Measurements from ENCODE around the gene IRF8.
"Not testable (repeated sequence)": the region's sequence is repeated elsewhere in the genome, so short reads cannot be mapped to it uniquely, and the experiment has no call there.

The IRF8 gene

DNA sequence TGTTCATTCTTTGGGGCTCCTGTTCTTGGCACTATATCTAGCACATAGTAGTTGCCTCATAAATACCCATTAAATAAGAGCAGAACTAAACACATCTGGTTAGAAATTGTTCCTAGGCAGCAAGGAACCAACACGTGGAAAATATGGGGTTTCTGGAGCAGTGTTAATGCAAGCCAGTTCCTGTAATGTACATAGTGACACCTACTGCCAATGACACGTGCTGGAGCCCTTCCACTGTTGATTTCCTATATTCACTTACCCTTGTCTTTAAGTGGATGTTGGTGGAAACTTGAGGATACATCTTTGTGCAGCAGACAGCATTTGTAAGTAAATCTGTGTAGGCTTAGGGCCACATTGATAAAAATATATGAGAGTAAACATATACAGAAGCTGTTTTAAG lies 1.6 kb upstream of the IRF8 start:
- no peak for DNase-seq

DNA sequence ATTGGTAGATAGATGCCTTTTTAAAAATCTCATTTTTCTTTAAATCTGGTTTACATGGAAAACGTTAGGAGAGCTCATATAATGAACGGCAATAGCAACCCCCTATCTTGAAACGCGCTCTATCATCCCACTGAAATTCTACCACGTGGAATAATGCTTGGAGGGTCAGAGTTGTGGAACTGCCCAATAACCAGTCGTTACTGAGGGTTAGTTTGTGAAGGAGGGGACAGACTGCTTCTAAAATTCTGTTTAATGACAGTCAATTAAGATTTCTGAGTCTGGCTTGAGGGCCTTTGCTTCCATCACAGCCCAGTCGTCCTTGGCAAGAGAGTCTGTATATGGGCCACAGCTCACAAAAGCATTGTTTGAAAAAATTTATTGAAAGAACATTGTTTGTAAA lies 482 bp downstream of the IRF8 start:
- DNase-seq = no peak

DNA sequence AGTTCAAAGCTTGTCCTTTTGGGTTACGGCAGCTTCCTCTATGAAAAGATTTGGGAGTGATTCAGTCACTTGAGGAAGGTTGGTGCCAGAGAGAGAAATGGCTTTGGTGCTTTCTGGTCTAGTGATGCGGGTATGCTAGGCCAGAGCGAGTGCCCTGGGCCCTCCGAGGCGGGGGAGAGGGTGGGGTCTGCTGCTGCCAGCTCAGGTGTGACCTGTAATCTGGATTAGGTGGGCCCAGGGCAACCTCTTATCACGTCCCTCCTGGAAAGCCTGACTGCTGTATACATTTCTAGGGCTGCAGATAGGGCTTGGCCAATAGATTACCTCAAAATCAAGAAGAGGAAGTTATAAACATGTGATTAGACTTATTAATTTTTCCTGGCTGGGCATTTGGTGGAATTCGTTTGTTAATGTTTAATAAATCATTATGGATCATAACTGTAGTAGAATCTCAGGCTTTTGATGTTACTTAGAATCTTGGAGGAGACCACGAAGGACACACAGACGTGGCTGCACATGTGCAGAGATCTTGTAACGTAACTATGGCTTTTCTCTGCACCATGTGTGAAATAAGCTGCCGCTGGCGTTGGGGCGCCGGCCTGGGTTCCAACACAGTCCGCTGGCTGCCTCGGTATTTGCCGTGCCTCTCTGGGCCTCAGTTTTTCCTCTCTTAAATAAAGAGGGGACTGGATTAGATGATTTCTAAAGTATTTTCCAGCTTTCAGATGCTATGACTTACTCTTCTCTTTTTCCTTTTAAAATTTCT lies 1.2 kb downstream of the IRF8 start:
- no peak for DNase-seq

DNA sequence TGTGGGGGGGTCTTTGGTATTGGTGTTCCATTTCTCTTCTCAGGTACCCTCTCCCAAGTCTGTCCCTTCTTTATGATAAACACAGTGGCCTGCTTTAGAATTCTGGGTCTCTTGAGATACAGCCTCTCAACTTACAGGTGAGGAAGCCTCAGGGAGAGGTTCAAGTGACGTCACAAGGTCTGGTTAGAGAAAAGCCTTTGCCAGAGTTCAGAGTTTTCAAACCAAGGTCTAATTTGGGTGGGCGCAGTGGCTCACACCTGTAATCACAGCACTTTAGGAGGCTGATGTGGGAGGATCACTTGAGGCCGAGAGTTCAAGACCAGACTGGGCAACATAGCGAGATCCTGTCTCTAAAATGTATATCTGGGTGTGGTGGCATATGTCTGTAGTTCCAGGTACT lies 2.1 kb downstream of the IRF8 start:
- DNase-seq = no peak

DNA sequence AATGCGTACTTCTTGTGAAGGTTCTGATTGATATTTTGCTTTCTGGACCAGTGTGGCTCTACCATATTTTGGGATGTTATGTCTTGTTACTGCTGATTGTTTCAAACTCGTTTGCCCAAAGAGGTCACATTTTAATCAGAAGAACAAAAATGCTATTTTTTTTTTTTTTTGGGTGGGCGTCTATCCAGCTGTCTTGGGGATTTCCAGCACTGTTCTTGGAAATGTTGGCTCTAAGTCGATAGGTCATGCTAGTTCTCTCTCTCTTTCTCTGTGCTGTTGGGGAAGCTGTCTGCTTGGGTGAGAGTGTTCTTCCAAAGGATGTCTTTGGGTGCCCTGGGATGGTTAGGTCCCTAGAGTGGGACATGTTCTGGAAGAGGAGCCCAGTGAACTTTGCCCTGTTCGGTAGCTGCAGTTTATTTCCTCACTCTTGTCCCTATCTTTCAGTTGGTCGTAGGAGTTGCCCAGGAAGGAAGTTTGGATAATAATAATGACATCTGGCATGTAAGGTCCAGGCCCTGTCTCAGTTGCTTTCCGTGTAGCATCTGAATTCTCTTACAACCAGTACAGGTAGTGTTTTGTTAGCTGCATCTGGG lies 2.9 kb downstream of the IRF8 start:
- no peak for DNase-seq

DNA sequence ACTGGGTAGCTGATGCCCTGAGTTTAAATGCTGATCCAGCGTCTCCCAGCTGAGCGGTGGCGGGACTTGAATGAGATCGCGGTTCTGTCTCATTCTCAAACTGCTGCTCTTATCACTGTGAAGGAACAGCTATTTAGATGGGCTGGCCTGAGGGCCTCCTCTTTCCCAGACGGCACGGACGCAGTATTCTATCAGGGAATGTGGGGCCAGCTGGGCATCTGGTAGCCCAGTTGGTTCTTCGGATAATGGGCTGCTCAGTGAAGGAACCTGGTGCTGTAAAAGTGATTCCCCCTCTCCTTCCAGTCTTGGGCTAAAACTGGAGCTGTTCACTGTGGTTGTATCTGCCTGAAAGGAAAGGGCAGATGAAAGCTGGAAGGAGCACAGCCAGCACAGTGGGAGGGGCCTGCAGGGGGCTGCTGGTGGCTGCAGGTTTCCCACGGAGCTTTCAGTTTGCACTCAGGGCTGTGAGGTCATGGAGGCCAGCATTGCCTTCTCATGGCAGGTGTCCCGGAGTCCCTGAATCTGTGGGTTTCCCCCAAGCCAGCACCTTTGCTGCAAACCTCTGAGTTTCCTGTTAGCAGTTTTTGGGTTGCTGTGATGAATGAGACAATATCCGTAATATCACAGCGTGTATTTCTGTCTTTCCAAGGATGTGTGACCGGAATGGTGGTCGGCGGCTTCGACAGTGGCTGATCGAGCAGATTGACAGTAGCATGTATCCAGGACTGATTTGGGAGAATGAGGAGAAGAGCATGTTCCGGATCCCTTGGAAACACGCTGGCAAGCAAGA lies 3.6 kb downstream of the IRF8 start:
- DNase-seq = no peak

DNA sequence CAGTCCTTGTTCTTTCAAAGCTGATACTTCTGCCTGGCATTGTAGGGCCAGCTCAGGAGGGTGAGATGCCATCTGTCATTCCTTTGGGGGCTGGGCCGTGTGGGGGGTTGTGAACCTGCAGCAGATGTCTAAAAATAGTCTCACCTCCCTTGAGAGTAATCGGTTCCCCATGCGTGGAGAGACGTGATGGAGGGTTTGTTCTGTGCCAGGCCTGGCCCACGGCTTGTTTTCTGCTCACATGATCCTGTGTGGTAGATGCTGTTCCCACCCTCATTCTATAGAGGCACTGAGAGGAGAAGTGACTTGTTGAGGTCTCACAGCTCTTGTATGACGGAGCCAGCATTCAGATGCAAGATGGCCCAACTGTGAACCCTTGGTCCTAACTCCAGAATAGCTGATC lies 4.6 kb downstream of the IRF8 start:
- no peak for DNase-seq

DNA sequence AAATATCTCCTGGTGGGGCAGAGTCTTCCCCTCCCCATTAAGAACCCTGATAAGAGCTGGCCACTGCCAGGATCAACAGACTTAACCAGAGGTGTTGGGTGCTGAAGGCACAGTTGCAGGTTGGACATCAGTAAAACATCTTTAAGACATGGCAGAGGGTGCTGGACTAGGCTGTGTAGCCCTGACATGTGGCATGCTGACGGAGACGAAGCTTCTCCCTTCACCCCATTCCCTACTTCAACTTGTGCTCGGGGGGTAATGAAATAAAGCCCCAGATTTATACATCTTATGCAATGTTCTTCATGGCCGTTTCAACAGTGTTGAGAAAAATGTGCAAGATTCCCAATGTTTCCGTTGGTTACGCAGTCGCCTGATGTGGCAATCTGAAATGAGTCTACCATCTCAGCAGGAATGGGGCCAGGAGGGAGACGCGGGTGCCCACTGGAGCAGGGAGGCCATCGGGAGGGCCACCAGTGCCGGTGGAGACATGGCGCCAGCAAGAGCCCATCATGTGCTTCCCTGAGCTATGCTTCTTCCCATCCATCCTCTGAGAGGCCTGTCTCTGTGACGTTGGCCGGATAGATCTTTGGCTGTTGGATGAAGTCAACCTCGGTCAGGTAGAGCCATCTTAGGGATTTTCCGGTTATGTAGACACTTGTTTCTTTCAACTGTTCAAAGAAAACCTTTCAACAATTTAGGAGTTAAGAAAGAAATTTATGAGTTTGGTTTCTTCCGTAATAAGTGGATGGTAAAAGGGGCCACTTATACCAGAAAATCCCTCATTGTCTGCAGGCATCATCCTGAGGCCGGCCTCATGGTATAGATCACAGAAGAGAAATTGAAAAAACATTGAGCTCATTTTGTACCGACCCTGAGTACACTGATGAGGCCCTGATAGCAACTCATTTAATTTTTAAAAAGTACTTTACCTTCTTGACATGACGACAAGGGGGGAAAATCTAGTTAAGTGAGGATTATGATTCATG lies 6.4 kb downstream of the IRF8 start:
- no peak for DNase-seq

DNA sequence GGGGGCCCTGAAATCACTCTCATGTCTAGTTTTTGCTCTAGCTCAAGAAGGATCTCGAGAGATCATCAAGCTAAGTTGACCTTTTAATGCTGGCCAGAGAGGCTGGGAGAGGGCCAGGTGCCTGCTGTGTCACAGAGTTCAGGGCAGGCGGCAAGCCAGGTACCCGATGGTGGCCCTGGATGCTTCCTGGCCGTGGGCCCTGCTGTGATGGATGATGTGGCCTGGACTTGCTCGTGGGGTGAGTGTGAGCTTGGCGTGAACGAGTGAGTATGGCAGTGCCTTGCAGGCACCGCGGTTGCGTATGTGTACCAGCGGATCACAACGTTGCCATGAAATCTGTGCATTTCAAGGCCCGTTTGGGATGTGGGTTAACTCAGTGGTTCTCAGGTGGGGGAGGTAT lies 7.4 kb downstream of the IRF8 start:
- DNase-seq = no peak

DNA sequence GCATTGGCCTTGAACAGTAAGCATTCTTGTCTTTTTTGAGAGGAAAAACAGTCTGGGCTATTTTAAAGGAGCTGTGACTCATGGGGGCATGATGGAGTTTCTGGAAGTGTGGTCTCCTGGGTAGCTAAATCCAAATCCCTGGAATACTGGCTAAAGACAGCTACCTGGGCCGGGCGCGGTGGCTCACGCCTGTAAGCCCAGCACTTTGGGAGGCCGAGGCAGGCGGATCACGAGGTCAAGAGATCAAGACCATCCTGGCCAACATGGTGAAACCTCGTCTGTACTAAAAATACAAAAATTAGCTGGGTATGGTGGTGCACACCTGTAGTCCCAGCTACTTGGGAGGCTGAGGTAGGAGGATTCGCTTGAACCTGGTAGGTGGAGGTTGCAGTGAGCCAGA lies 8.3 kb downstream of the IRF8 start:
- DNase-seq = not testable (repeated sequence)

DNA sequence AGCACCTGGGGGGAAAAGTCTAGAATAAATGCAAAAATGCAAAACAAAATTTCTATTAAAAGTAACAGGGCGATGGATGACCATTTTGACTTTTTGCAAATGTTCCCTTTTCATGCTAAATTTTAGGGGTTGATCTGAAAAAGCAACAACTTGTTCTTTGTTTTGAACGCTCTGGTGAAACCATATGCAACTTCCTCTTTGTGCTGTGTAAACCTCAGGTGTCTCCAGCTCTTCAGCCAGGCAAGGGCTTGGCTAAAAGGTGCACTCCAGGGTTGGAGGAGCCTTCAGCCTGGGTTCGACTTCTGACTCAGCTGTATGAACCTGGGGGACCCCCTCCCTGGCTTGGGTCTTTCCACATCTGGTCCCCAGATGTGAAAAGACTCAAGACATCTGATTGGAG lies 9.5 kb downstream of the IRF8 start:
- DNase-seq = no peak

DNA sequence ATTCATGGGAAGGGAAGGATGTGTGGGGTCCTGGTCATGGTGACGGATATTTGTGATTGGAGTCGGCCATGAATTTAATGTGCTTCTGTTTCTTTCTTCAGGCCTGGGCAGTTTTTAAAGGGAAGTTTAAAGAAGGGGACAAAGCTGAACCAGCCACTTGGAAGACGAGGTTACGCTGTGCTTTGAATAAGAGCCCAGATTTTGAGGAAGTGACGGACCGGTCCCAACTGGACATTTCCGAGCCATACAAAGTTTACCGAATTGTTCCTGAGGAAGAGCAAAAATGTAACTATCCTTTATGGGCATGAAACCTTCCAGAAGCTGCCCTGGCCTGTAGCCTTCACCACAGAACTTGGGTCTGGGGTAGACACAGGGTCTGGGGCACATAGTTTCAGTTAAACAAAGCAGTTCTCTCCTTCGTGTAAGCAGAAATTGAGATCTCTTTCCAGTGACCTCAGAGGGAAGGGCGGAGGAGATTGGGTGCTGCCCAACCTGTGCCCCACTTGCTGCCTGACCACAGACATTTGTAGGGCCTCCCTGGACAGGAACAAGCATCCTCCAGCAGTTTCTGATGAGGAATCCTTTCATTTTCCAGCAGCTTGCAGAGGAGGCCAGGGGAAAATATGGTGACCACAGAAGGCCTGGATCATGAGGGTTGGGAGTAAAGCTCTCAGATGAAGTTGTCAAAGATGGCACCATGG lies 10.1 kb downstream of the IRF8 start:
- DNase-seq = no peak

DNA sequence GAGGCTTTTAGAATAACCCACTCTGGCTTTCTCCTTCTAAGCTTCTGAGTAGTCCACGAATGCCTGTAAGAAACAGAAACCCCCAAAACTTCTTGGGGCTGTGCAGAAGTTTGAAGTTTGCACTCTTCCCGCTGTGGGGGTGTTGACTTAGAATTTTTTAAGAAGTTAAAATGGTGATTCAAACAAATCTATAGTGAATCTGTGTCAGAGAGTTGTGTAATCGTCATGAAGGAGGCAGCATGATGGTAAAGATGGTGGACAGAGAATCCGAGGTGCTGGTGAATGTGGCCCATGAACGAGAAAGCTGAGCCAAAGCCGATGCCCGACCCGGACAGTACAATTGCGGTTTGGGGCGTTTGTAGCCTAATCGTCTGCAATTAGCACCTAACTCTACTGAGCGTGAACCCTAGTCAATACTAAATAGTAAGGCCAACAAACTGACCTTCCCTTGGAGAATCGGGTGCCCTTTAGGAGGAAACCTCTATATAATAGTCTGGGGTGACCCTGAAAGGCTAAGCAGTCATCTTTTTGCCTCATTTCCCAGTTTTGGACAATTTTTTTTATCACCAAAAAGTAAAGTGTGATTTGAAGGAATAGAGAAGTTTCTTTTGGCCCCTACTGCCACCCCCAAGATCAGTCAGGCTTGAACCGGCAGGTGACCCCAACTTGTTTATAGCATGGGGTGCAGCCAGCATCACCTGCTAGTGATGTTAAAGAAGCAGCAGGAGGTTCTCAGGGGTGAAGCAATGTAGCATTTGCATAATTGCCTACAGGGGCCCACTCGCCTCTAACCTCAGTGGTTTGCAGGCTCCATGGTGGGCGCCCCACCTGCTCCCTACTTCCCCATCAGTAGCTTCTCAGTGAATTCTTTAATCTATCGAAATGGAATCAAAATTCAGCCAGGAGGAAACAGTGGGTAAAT lies 11.2 kb downstream of the IRF8 start:
- DNase-seq = no peak

DNA sequence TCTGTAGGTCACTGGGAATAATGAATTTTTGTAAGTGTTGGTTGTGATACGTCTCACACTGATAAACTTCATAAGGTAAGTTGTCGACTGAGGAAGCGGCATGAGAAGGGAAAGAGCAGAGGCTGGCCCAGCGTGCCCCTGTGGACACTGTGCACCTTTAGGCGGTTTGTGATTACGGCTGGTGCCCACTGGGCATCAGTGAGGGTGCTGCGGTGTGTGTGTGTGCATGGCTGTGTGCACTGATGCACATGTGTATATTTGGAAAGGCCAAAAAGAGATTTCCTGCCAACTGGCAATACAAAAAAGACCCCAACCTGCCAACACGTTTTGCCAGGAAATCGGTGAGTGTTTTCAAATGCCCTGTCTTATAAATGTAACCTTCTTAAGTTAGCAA lies 11.9 kb downstream of the IRF8 start:
- no peak for DNase-seq

DNA sequence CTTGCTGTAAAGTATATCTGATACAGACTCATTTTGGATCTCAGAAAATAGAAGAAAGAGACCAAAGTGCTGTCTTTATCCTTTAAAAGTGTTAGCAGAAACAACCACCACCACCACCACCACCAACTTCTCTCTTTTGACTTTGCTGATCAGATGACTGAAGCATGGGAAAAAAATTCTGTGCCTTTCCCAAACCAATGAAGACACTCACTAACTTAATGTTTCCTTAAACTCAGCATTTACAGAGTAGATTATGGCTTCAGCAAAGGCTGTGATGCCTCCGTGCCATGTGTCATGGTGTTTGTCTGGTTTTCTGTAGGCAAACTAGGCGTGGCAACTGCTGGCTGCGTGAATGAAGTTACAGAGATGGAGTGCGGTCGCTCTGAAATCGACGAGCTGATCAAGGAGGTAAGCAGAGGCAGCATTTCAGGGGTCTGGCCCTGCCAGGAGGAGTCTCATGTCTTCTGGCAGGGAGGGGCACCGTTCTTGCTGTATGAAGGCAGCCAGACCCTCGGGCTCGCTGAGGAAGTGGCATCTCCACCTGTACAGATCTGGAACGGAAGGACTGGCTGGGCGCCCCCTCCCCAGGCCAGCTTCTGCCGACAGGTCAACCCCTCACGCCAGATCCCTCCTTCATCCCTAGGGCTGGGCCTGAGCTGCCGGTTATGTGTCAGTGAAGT lies 12.4 kb downstream of the IRF8 start:
- no peak for DNase-seq

DNA sequence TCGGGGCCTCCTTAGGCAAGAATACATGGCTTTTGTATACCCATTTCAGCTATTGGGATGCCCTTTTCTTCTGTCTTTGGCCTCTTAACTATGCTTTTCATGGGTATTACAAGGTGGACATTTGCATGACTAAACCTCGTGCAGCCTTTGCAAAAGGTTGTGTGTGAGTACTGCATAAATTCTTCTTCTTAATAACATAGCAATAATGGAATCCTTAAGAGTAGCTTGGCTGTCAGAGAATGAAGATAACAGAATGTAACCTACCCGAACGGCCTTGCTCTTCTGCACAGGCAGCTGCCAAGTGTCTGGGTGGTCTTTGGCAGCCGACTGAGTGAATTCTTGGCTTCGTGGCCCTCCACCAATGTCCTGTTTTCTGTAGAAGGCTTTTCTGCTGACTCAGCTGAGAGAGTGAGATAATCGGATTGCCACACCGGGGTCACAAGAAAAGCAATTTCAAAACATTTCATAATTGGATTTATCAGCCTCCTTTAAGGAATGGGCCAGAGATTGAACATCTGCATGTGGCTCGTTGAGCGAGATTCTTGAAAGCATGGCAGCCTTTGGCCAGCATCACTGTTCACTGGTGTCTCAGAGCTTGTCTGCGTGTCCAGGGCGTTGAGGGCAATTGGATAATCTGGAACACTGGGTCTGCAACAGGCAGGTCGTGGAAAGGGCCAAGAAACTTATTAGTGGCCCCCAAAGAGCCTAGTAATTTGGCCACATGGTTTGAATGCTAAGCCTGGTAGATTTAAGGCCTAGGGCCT lies 13.4 kb downstream of the IRF8 start:
- DNase-seq = no peak

DNA sequence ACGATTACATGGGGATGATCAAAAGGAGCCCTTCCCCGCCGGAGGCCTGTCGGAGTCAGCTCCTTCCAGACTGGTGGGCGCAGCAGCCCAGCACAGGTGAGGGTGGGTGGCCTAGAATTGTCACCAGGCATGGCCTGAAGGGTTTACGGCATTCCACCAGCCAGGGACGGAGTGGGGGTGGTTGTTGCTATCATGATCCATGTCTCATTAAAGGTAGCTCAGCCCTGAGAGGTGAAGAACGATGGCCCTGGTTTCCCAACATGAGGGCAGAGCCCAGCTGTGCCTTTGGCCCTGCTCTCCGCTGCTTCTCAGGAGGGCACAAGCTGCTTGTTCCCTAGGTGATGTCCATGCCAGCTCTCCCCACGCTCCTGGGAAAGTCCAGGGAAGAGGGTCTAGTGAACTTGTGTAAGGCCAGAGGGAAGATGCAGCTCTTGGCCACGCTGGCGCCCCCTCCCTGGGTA lies 14.2 kb downstream of the IRF8 start:
- no peak for DNase-seq

DNA sequence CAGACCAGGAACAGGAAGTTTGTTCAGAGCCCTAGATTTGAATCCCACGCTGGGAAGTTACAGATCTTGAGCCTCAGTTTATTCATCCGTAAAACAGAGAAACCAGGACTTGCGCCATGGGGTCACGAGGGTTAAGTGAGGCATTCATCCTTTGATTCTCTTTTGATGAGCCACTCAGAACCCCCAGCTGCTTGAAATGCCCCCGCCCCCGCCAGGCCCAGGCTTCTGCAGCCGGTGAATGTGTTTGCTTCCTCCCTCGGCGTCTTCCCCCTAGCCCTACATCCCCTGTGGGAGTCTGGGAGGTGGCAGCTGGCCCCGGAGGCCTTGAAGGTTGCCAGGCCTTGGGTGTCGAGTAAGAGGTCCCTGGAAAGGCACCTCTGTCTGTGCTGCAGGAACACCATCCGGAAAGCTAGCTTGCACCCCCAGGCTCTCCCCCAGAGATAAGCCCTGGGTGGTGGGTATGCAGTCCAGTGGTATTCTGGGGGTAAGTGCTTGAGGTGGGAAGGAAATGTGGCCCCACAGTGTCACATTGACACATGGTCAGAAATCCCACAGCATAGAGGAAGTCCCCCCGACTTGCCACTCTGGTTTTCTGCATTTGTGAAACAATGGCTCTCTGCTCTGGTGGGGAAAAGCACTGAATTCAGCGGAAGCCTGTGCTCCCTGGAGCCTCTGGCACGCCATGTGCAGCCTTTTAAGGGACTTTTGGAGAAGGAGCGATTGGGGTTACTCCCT lies 14.9 kb downstream of the IRF8 start:
- no peak for DNase-seq

DNA sequence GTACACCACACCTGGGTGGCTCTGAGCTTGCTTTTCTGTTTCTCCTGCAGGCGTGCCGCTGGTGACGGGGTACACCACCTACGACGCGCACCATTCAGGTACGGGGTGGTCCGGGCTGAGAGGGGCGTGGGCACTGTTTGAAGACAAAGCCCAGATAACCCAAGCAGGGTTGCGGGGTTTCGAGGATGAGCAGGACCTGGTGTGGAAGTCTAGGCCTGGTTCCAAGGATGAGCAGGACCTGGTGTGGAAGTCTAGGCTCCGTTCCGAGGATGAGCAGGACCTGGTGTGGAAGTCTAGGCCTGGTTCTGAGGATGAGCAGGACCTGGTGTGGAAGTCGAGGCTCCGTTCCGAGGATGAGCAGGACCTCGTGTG lies 15.4 kb downstream of the IRF8 start:
- DNase-seq = no peak

Data from NCI-H2029 (cell line).